GM19438 (cell line): ENCODE measurements around the gene MKX.

Experiments used
- ATAC-seq: cut with Tn5 transposase; IDR thresholded peaks from one replicate; pipeline ENCODE4 v1.9.1; 2021; ENCODE audit warnings: low read depth; ENCODE audit not compliant: unreplicated experiment

Gene MKX

GRCh38 chr10:27660268-27660667 is 85.4 kb downstream of the MKX start:
- ATAC-seq, result no peak

GRCh38 chr10:27659786-27660185 is 85.8 kb downstream of the MKX start:
- ATAC-seq, result no peak

GRCh38 chr10:27658788-27659187 is 86.8 kb downstream of the MKX start:
- no peak for ATAC-seq

GRCh38 chr10:27655296-27655695 is 90.3 kb downstream of the MKX start:
- ATAC-seq, result no peak

GRCh38 chr10:27654284-27654683 is 91.3 kb downstream of the MKX start:
- ATAC-seq, result no peak

GRCh38 chr10:27646604-27647175 is 98.9 kb downstream of the MKX start:
- no peak for ATAC-seq

- no peak for ATAC-seq
These were observed 99.4 kb downstream of the MKX start for GRCh38 chr10:27646194-27646593.

GRCh38 chr10:27644307-27644939 is 101.2 kb downstream of the MKX start:
- ATAC-seq, result no peak

GRCh38 chr10:27643301-27643700 is 102.3 kb downstream of the MKX start:
- no peak for ATAC-seq

GRCh38 chr10:27642023-27642589 is 103.5 kb downstream of the MKX start:
- ATAC-seq, result no peak

GRCh38 chr10:27638071-27638750 is 107.4 kb downstream of the MKX start:
- ATAC-seq, result no peak

GRCh38 chr10:27637601-27638000 is 108.0 kb downstream of the MKX start:
- ATAC-seq, result no peak

GRCh38 chr10:27636816-27637215 is 108.8 kb downstream of the MKX start:
- ATAC-seq, result no peak

- no peak for ATAC-seq
These were observed 109.8 kb downstream of the MKX start for GRCh38 chr10:27635699-27636270.

- no peak for ATAC-seq
These were observed 110.3 kb downstream of the MKX start for GRCh38 chr10:27635290-27635689.

GRCh38 chr10:27628621-27629020 is 117.0 kb downstream of the MKX start:
- no peak for ATAC-seq

GRCh38 chr10:27626890-27627289 is 118.7 kb downstream of the MKX start:
- ATAC-seq, result no peak

- ATAC-seq, result no peak
These were observed 120.0 kb downstream of the MKX start for GRCh38 chr10:27625452-27626211.

- ATAC-seq, result no peak
These were observed 120.7 kb downstream of the MKX start for GRCh38 chr10:27624941-27625340.
